ENCODE measurements around the gene GPANK1. TPM values are rescaled to one million over a fixed set of nuclear protein-coding genes. Genes with fewer than 3 reads are reported as not detected.

The GPANK1 gene
- total and polyA plus RNA-seq, 2 of the 4 experiments (the other 2 are of a cell fraction), result 6.1 to 13.8 TPM

DNA sequence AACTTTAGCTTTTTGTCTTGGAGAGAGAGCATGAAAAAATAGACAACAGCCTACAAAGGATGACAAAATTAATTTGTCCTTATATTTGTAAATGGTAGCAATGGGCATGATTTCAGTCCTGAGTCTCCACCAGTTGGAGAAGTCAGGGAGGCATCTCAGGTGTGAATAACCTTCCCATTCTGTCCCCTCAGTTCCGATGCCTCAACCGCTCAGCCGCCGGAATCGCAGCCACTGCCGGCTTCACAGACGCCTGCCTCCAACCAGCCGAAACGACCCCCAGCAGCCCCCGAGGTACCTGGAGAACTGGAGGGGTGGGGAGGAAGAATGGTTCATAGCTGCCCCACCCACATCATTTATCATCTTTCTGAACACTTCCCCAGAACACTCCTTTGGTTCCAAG, 40.7 kb downstream of the GPANK1 start:
- ChIA-PET POLR2A (ENCODE audit: unreplicated experiment) (interaction anchor here (0.6 kb wide), 1 partner anchor 274 kb away, joined by 3 read pairs; no protein-coding TSS in a partner anchor), CTCF (no interaction called here)
- peaks cover 6% of the 10 kb centered on the region for H3K9me1 ChIP-seq (ENCODE audit: insufficient read depth, low read length)
- H3K18ac ChIP-seq (ENCODE audit: low read depth, low read length), result no peak overlapping the region
- no peak overlapping the region for H2AK9ac ChIP-seq (replicated peaks; ENCODE audit: low read depth, low read length, poor library complexity)
- BruUV-seq (replicated peaks), result no TSS peak
- TF ChIP-seq, protein P1, sequence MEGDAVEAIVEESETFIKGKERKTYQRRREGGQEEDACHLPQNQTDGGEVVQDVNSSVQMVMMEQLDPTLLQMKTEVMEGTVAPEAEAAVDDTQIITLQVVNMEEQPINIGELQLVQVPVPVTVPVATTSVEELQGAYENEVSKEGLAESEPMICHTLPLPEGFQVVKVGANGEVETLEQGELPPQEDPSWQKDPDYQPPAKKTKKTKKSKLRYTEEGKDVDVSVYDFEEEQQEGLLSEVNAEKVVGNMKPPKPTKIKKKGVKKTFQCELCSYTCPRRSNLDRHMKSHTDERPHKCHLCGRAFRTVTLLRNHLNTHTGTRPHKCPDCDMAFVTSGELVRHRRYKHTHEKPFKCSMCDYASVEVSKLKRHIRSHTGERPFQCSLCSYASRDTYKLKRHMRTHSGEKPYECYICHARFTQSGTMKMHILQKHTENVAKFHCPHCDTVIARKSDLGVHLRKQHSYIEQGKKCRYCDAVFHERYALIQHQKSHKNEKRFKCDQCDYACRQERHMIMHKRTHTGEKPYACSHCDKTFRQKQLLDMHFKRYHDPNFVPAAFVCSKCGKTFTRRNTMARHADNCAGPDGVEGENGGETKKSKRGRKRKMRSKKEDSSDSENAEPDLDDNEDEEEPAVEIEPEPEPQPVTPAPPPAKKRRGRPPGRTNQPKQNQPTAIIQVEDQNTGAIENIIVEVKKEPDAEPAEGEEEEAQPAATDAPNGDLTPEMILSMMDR (conservative IDR thresholded peaks at IDR 0.05; ENCODE audit: low read depth, low read length), result no peak
- no peak for TF ChIP-seq RCOR1 (IDR thresholded peaks at IDR 0.05; ENCODE audit: insufficient replicate concordance, low read length)
- TF ChIP-seq BHLHE40 (IDR thresholded peaks at IDR 0.05; ENCODE audit: low read depth, low read length), result no peak
- TF ChIP-seq, protein P2, sequence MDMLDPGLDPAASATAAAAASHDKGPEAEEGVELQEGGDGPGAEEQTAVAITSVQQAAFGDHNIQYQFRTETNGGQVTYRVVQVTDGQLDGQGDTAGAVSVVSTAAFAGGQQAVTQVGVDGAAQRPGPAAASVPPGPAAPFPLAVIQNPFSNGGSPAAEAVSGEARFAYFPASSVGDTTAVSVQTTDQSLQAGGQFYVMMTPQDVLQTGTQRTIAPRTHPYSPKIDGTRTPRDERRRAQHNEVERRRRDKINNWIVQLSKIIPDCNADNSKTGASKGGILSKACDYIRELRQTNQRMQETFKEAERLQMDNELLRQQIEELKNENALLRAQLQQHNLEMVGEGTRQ (IDR thresholded peaks at IDR 0.05; ENCODE audit: low read depth, low read length), result no peak
- TF ChIP-seq MXI1 (IDR thresholded peaks at IDR 0.05; ENCODE audit: borderline replicate concordance, low read depth, low read length), result no peak
- TF ChIP-seq CHD1 (IDR thresholded peaks at IDR 0.05; ENCODE audit: low read depth, low read length), result no peak
- TF ChIP-seq, protein P3, sequence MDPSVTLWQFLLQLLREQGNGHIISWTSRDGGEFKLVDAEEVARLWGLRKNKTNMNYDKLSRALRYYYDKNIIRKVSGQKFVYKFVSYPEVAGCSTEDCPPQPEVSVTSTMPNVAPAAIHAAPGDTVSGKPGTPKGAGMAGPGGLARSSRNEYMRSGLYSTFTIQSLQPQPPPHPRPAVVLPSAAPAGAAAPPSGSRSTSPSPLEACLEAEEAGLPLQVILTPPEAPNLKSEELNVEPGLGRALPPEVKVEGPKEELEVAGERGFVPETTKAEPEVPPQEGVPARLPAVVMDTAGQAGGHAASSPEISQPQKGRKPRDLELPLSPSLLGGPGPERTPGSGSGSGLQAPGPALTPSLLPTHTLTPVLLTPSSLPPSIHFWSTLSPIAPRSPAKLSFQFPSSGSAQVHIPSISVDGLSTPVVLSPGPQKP (IDR thresholded peaks at IDR 0.05; ENCODE audit: borderline replicate concordance, low read depth, low read length), result no peak
- no peak for TF ChIP-seq NFE2L2 (IDR thresholded peaks at IDR 0.05; ENCODE audit: low read depth, low read length)
- no peak for TF ChIP-seq SMC3 (IDR thresholded peaks at IDR 0.05; ENCODE audit: low read depth, low read length)
- no peak for TF ChIP-seq MAFK (IDR thresholded peaks at IDR 0.05; ENCODE audit: low read depth, low read length)
- no peak for TF ChIP-seq CEBPB (IDR thresholded peaks at IDR 0.05; ENCODE audit: low read depth, low read length)
- TF ChIP-seq MAZ (IDR thresholded peaks at IDR 0.05; ENCODE audit: borderline replicate concordance, low read depth, low read length), result no peak
- no peak for TF ChIP-seq RAD21 (IDR thresholded peaks at IDR 0.05; ENCODE audit: low read length)
- no peak for TF ChIP-seq POLR2A (IDR thresholded peaks at IDR 0.05; ENCODE audit: low read depth, low read length)
- TF ChIP-seq RFX5 (IDR thresholded peaks at IDR 0.05; ENCODE audit: low read depth, low read length), result no peak
- TF ChIP-seq FOS (IDR thresholded peaks at IDR 0.05; ENCODE audit: low read depth, low read length), result no peak
- H4K8ac ChIP-seq (ENCODE audit: low read depth in 2 of 2, low read length in 2 of 2), result no peak overlapping the region
- H2BK15ac ChIP-seq (ENCODE audit: low read depth, low read length), result no peak overlapping the region
- no peak overlapping the region for H3K23ac ChIP-seq (ENCODE audit: low read depth, low read length)
- intact Hi-C loops (cut with micrococcal nuclease) (no loop called here), in situ Hi-C loops (cut with MboI; ENCODE audit: low sequenced_read_pairs) (no loop called here), dilution Hi-C loops (cut with HindIII; ENCODE audit: low sequenced_read_pairs, unreplicated experiment) (no loop called here)
- H3K56ac ChIP-seq (ENCODE audit: extremely low read depth, insufficient read depth, low read length), result no peak overlapping the region
- H3K4me3 ChIP-seq (ENCODE audit: insufficient read depth, low read depth, low read length), result no peak overlapping the region
- H2AK5ac ChIP-seq (ENCODE audit: low read depth, low read length), result no peak overlapping the region
- H3K4ac ChIP-seq (ENCODE audit: low read depth, low read length), result no peak overlapping the region
- no peak overlapping the region for H2BK5ac ChIP-seq (ENCODE audit: low read depth, low read length, poor library complexity, severe bottlenecking)
- no peak overlapping the region for H3K9ac ChIP-seq (ENCODE audit: low read depth, low read length)
- H3K27ac ChIP-seq (ENCODE audit: insufficient read depth, low read length), result no peak overlapping the region
- peaks cover 58% of the 10 kb centered on the region for H3K36me3 ChIP-seq (ENCODE audit: control insufficient read depth, insufficient read depth, low read length)
- no peak for ATAC-seq (ENCODE audit: low read depth)
- no peaks in the 10 kb centered on the region for H3K9me3 ChIP-seq (ENCODE audit: control insufficient read depth, insufficient read depth, low read length)
- H4K20me1 ChIP-seq (ENCODE audit: insufficient read depth, low read length), result peaks cover 55% of the 10 kb centered on the region
- no peak overlapping the region for H4K91ac ChIP-seq (ENCODE audit: insufficient read depth, low read depth, low read length)
- no peaks in the 10 kb centered on the region for H3K27me3 ChIP-seq (ENCODE audit: control insufficient read depth, insufficient read depth, low read length)
- H2BK20ac ChIP-seq (ENCODE audit: low read depth, low read length), result no peak overlapping the region
- H3K79me1 ChIP-seq (ENCODE audit: low read depth in 1 of 2, low read length in 2 of 2), result peaks cover 23 to 66% of the 10 kb centered on the region in 2 experiments
- H4K5ac ChIP-seq (ENCODE audit: low read depth, low read length), result no peak overlapping the region
- no peak overlapping the region for H2AFZ ChIP-seq (replicated peaks; ENCODE audit: low read length, poor library complexity)
- no peak overlapping the region for H2BK120ac ChIP-seq (ENCODE audit: low read depth, low read length)
- WGBS, 2 experiments (ENCODE audit: extremely low coverage in 2 of 2, insufficient read length in 1 of 2), result no CpG with 5 or more reads among the region's 10 CpGs
- no peak for DNase-seq
- no peaks in the 10 kb centered on the region for H3K4me1 ChIP-seq (ENCODE audit: control insufficient read depth, insufficient read depth, low read length)
- no peak overlapping the region for H3K14ac ChIP-seq (replicated peaks; ENCODE audit: low read depth, low read length)
- H3K4me2 ChIP-seq (ENCODE audit: low read depth, low read length), result no peak overlapping the region

Measured in IMR-90 (cell line).